ENCODE measurements around the gene HTATSF1. TPM values are rescaled to one million over a fixed set of nuclear protein-coding genes. Genes with fewer than 3 reads are reported as not detected.

HTATSF1 gene
- total RNA-seq, 1 donor from 2014 or later, result 60.9 TPM

- Histone ChIP-seq H3K27ac (no peak within 1 kb of the TSS), H3K4me3 (no peak within 1 kb of the TSS), H3K27me3 (no peaks in the 10 kb centered on the region), H3K9me3 (no peaks in the 10 kb centered on the region), H3K36me3 (no peaks in the 10 kb centered on the region), H3K4me1 (no peaks in the 10 kb centered on the region)
- intact Hi-C loops (cut with DNase I), result no loop called here
- TF ChIP-seq POLR2AphosphoS5 (IDR thresholded peaks at IDR 0.05; ENCODE audit: insufficient read depth in 1 of 2, low read depth in 1 of 2) (no peak), CTCF (IDR thresholded peaks at IDR 0.05) (no peak), POLR2A (IDR thresholded peaks at IDR 0.05) (no peak)
- no peak for DNase-seq (ENCODE audit: extremely low spot score in 2 of 2)
Measured at GRCh38 chrX:136487647-136488046, 9.7 kb upstream of the HTATSF1 start, which contains the start of gene BRS3. TSS of gene BRS3 (plus strand) at chrX:136487947. CDS start at chrX:136488115, 168 bp downstream.

GRCh38 chrX:136488706-136489105 lies 8.7 kb upstream of the HTATSF1 start:
- no peak overlapping the region for H3K4me3 ChIP-seq
- no peaks in the 10 kb centered on the region for H3K36me3 ChIP-seq
- H3K4me1 ChIP-seq, result no peaks in the 10 kb centered on the region
- intact Hi-C loops (cut with DNase I), result no loop called here
- TF ChIP-seq CTCF (IDR thresholded peaks at IDR 0.05), result no peak
- no peak for DNase-seq (ENCODE audit: extremely low spot score in 2 of 2)
- H3K9me3 ChIP-seq, result no peaks in the 10 kb centered on the region
- H3K27ac ChIP-seq, result no peak overlapping the region
- H3K27me3 ChIP-seq, result no peaks in the 10 kb centered on the region

GRCh38 chrX:136491832-136492231 lies 5.6 kb upstream of the HTATSF1 start:
- no peak overlapping the region for H3K27ac ChIP-seq
- intact Hi-C loops (cut with DNase I), result no loop called here
- no peaks in the 10 kb centered on the region for H3K36me3 ChIP-seq
- TF ChIP-seq POLR2AphosphoS5 (IDR thresholded peaks at IDR 0.05; ENCODE audit: insufficient read depth in 1 of 2, low read depth in 1 of 2), result no peak
- TF ChIP-seq POLR2A (IDR thresholded peaks at IDR 0.05), result no peak
- TF ChIP-seq CTCF (IDR thresholded peaks at IDR 0.05), result no peak
- no peak overlapping the region for H3K4me3 ChIP-seq
- no peak for DNase-seq (ENCODE audit: extremely low spot score in 2 of 2)
- H3K27me3 ChIP-seq, result no peaks in the 10 kb centered on the region
- H3K9me3 ChIP-seq, result no peaks in the 10 kb centered on the region
- no peaks in the 10 kb centered on the region for H3K4me1 ChIP-seq

GRCh38 chrX:136493011-136493410 lies 4.4 kb upstream of the HTATSF1 start:
- H3K4me1 ChIP-seq, result no peaks in the 10 kb centered on the region
- H3K4me3 ChIP-seq, result no peak overlapping the region
- TF ChIP-seq CTCF (IDR thresholded peaks at IDR 0.05) (no peak), POLR2AphosphoS5 (IDR thresholded peaks at IDR 0.05; ENCODE audit: insufficient read depth in 1 of 2, low read depth in 1 of 2) (no peak), POLR2A (IDR thresholded peaks at IDR 0.05) (no peak)
- H3K27me3 ChIP-seq, result no peaks in the 10 kb centered on the region
- H3K27ac ChIP-seq, result no peak overlapping the region
- H3K36me3 ChIP-seq, result no peaks in the 10 kb centered on the region
- no peak for DNase-seq (ENCODE audit: extremely low spot score in 2 of 2)
- intact Hi-C loops (cut with DNase I), result no loop called here
- H3K9me3 ChIP-seq, result no peaks in the 10 kb centered on the region

GRCh38 chrX:136495043-136495442 lies 2.3 kb upstream of the HTATSF1 start:
- Histone ChIP-seq H3K4me1 (peaks cover 7% of the 10 kb centered on the region), H3K36me3 (no peaks in the 10 kb centered on the region), H3K27ac (no peak overlapping the region), H3K9me3 (no peaks in the 10 kb centered on the region), H3K4me3 (no peak overlapping the region), H3K27me3 (no peaks in the 10 kb centered on the region)
- DNase-seq (ENCODE audit: extremely low spot score in 2 of 2), result no peak
- intact Hi-C loops (cut with DNase I), result loop anchor here (5.0 kb wide), 1 partner anchor 82 kb away; no protein-coding TSS in a partner anchor
- TF ChIP-seq POLR2A (IDR thresholded peaks at IDR 0.05) (no peak), CTCF (IDR thresholded peaks at IDR 0.05) (no peak), POLR2AphosphoS5 (IDR thresholded peaks at IDR 0.05; ENCODE audit: insufficient read depth in 1 of 2, low read depth in 1 of 2) (no peak)

All from vagina (tissue), 2 donors.